ENCODE data around the gene RIPOR2.

RIPOR2 gene

DNA sequence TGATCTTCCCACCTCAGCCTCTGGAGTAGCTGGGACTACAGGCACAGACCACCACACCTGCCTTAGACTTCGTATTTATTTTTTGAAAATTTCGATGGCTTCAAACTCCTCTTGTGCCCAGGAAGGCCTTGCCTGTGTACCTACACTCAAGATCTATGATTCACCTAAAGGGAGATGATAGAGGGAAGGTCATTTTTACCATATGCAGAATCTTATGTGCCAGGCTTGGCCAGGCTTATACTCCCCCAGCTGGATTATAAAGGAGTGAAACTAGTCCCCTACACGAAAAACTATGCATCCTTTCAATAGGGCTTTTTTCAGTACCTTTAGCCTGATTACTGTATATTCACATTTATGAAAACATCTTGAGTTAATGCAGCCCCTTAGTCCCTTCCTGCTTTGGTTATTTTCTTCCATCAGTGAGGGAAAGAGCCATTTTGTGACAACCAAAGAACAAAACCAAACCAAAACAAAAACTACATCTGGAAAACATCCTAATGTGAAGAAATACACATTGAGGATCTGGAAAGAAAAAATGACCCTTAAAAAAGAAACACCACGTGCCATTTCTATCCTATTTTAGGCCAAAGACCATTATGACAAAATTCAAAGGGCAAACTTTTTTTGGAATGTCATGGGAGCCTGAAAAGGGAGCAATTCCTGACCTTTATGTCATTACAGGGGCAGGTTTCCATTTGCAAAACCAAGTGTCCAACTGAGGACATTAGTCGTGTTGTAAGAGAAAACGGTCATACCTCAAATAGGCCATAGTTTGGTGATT lies 34.7 kb downstream of the RIPOR2 start:
- TF ChIP-seq POLR2A (IDR thresholded peaks at IDR 0.05; ENCODE audit: extremely low read depth, insufficient read length) = no peak
- no peak for TF ChIP-seq MYC (IDR thresholded peaks at IDR 0.05; ENCODE audit: low read depth, low read length)
- TF ChIP-seq MAX (IDR thresholded peaks at IDR 0.05; ENCODE audit: low read depth, low read length) = no peak
- TF ChIP-seq, protein P1, sequence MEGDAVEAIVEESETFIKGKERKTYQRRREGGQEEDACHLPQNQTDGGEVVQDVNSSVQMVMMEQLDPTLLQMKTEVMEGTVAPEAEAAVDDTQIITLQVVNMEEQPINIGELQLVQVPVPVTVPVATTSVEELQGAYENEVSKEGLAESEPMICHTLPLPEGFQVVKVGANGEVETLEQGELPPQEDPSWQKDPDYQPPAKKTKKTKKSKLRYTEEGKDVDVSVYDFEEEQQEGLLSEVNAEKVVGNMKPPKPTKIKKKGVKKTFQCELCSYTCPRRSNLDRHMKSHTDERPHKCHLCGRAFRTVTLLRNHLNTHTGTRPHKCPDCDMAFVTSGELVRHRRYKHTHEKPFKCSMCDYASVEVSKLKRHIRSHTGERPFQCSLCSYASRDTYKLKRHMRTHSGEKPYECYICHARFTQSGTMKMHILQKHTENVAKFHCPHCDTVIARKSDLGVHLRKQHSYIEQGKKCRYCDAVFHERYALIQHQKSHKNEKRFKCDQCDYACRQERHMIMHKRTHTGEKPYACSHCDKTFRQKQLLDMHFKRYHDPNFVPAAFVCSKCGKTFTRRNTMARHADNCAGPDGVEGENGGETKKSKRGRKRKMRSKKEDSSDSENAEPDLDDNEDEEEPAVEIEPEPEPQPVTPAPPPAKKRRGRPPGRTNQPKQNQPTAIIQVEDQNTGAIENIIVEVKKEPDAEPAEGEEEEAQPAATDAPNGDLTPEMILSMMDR (IDR thresholded peaks at IDR 0.05; ENCODE audit: low read depth, low read length) = no peak
- H3K4me3 ChIP-seq (ENCODE audit: low read depth, low read length) = no peak overlapping the region
- DNase-seq (ENCODE audit: low read depth) = no peak

- no peak for TF ChIP-seq MAX (IDR thresholded peaks at IDR 0.05; ENCODE audit: low read depth, low read length)
- TF ChIP-seq POLR2A (IDR thresholded peaks at IDR 0.05; ENCODE audit: extremely low read depth, insufficient read length) = no peak
- TF ChIP-seq, protein P1 (IDR thresholded peaks at IDR 0.05; ENCODE audit: low read depth, low read length) = no peak
- no peak for TF ChIP-seq MYC (IDR thresholded peaks at IDR 0.05; ENCODE audit: low read depth, low read length)
- no peak for DNase-seq (ENCODE audit: low read depth)
- H3K4me3 ChIP-seq (ENCODE audit: low read depth, low read length) = no peak overlapping the region
Measured at GRCh38 chr6:24899997-24900325, 35.8 kb downstream of the RIPOR2 start.

DNA sequence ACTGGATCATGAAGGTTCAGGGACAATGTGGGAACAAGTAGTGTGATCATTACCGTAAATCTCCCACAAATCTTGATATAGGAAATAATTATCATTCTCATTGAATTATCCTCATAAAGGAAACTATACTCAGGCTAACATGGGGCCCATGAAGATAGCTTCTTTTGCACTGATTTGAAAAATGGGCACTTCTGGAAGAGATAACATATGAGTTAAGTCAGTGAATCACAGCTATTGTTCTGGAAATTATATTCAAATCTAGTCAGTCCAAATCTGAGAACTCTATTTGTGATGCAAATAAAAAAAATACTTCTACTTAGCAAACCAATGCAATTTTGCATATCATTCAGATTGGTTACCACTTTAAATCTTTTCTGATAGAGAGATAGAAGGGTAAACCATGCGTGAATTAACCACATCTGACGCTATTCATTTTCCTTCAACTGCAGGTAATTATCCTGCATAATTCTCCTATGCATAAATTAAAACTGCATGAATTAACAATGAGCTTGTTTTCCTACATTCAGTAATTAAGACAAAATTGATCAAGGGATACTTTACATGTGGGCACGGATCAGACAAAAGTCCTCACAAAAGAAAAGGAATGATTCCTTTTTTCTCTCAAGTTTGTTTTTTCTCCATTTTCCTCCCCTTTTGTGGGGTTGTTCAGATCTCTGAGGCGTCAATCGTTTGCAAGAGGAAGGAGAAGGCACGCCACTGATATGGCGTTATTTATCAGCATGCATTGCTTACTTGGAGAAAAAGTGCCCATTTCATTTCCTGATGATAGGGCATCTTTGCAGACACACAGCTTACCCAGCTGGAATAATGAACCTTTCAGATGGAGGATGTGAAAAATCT lies 36.4 kb downstream of the RIPOR2 start:
- no peak overlapping the region for H3K4me3 ChIP-seq (ENCODE audit: low read depth, low read length)
- TF ChIP-seq MAX (IDR thresholded peaks at IDR 0.05; ENCODE audit: low read depth, low read length) (no peak), MYC (IDR thresholded peaks at IDR 0.05; ENCODE audit: low read depth, low read length) (no peak), POLR2A (IDR thresholded peaks at IDR 0.05; ENCODE audit: extremely low read depth, insufficient read length) (no peak)
- TF ChIP-seq, protein P1 (IDR thresholded peaks at IDR 0.05; ENCODE audit: low read depth, low read length) = no peak
- no peak for DNase-seq (ENCODE audit: low read depth)

GRCh38 chr6:24898676-24899075 lies 37.1 kb downstream of the RIPOR2 start:
- no peak overlapping the region for H3K4me3 ChIP-seq (ENCODE audit: low read depth, low read length)
- no peak for DNase-seq (ENCODE audit: low read depth)
- no peak for TF ChIP-seq MAX (IDR thresholded peaks at IDR 0.05; ENCODE audit: low read depth, low read length)
- TF ChIP-seq MYC (IDR thresholded peaks at IDR 0.05; ENCODE audit: low read depth, low read length) = no peak
- TF ChIP-seq POLR2A (IDR thresholded peaks at IDR 0.05; ENCODE audit: extremely low read depth, insufficient read length) = no peak
- TF ChIP-seq, protein P1 (IDR thresholded peaks at IDR 0.05; ENCODE audit: low read depth, low read length) = no peak

- no peak for DNase-seq (ENCODE audit: low read depth)
- TF ChIP-seq MAX (IDR thresholded peaks at IDR 0.05; ENCODE audit: low read depth, low read length) = no peak
- no peak overlapping the region for H3K4me3 ChIP-seq (ENCODE audit: low read depth, low read length)
Measured at GRCh38 chr6:24897186-24897585, 38.6 kb downstream of the RIPOR2 start.

- no peak for DNase-seq (ENCODE audit: low read depth)
- TF ChIP-seq POLR2A (IDR thresholded peaks at IDR 0.05; ENCODE audit: extremely low read depth, insufficient read length) (no peak), MYC (IDR thresholded peaks at IDR 0.05; ENCODE audit: low read depth, low read length) (no peak), MAX (IDR thresholded peaks at IDR 0.05; ENCODE audit: low read depth, low read length) (no peak)
- TF ChIP-seq, protein P1 (IDR thresholded peaks at IDR 0.05; ENCODE audit: low read depth, low read length) = no peak
- H3K4me3 ChIP-seq (ENCODE audit: low read depth, low read length) = no peak overlapping the region
Measured at GRCh38 chr6:24893342-24893850, 42.4 kb downstream of the RIPOR2 start.
